H1 (cell line): Measurements from ENCODE around the gene UPP1. TPM values are rescaled to one million over a fixed set of nuclear protein-coding genes. Genes with fewer than 3 reads are reported as not detected.
A peak's percentile ranks its signal among the peaks of the same experiment; 100 is the strongest.

Experiments used
- CTCF ChIA-PET: fragments of 300-600 bp; sonication (Branson Sonifier 250); formaldehyde crosslinking; loops from one replicate; lab custom pipeline; 2021; ENCODE audit not compliant: partially characterized antibody; lab: Charles Lee
- POLR2A ChIA-PET: fragments of 300-600 bp; sonication (Branson Sonifier 250); formaldehyde crosslinking; loops from one replicate; lab custom pipeline; 2021; ENCODE audit warnings: inconsistent platforms; ENCODE audit not compliant: partially characterized antibody; lab: Charles Lee
- DNase-seq, 2 experiments: peaks; one replicate each; pipeline versions ENCODE4 v3.0.0 to v3.0.0-alpha.2; 2010 to 2022; ENCODE audit warnings: low spot score in 2 of 2, low read depth in 1 of 2, mixed read lengths in 1 of 2
- FAIRE-seq: peaks from 2 replicates; lab custom pipeline; 2011; peaks lifted over from hg19 to GRCh38; lab: Jason Lieb, UNC
- H2AFZ ChIP-seq: 2 replicates; pipeline ENCODE4 v1.8.1; 2012; ENCODE audit warnings: low read length, inconsistent platforms
- H2AK5ac ChIP-seq: 2 replicates; pipeline ENCODE4 v1.6.1; 2013; ENCODE audit warnings: low read depth, low read length
- H2BK120ac ChIP-seq: replicated peaks from 2 replicates; pipeline ENCODE3; 2013; ENCODE audit warnings: low read depth, low read length, inconsistent platforms
- H2BK12ac ChIP-seq: 2 replicates; pipeline ENCODE4 v1.6.1; 2013; ENCODE audit warnings: low read depth, low read length
- H2BK15ac ChIP-seq: 2 replicates; pipeline ENCODE4 v1.6.1; 2013; ENCODE audit warnings: low read length
- H2BK20ac ChIP-seq: 2 replicates; pipeline ENCODE4 v1.6.1; 2013; ENCODE audit warnings: low read length
- H2BK5ac ChIP-seq: 2 replicates; pipeline ENCODE4 v1.6.1; 2013; ENCODE audit warnings: low read depth, low read length
- H3K14ac ChIP-seq: 2 replicates; pipeline ENCODE4 v1.6.1; 2013; ENCODE audit warnings: inconsistent platforms; ENCODE audit not compliant: insufficient read length
- H3K18ac ChIP-seq: 2 replicates; pipeline ENCODE4 v1.6.1; 2013; ENCODE audit warnings: low read length; ENCODE audit errors: extremely low read depth
- H3K23ac ChIP-seq: 2 replicates; pipeline ENCODE4 v1.6.1; 2013; ENCODE audit warnings: inconsistent platforms; ENCODE audit not compliant: insufficient read length
- H3K23me2 ChIP-seq: 2 replicates; pipeline ENCODE4 v1.6.1; 2013; ENCODE audit warnings: low read depth, low read length
- H3K27ac ChIP-seq: 2 replicates; pipeline ENCODE4 v1.6.1; 2011; ENCODE audit warnings: low read depth, low read length, inconsistent platforms
- H3K27me3 ChIP-seq, 4 experiments: replicated peaks in 1 of 4; 1 replicate in 1 of 4; 2 replicates in 3 of 4; pipeline versions ENCODE4 v1.6.1 to v1.8.1; 2011 to 2013; ENCODE audit warnings: low read length in 3 of 4, mild to moderate bottlenecking in 3 of 4, inconsistent platforms in 2 of 4, mixed read lengths in 2 of 4, moderate library complexity in 1 of 4; ENCODE audit not compliant: control insufficient read depth in 3 of 4, insufficient read depth in 3 of 4; ENCODE audit errors: extremely low read depth in 1 of 4
- H3K36me3 ChIP-seq, 4 experiments: 2 replicates each; pipeline versions ENCODE4 v1.6.1 to v1.8.1; 2011 to 2013; ENCODE audit warnings: mild to moderate bottlenecking in 4 of 4, low read length in 3 of 4, moderate library complexity in 2 of 4, control low read depth in 1 of 4, inconsistent platforms in 1 of 4; ENCODE audit not compliant: insufficient read depth in 4 of 4, control insufficient read depth in 2 of 4
- H3K4ac ChIP-seq: replicated peaks from 2 replicates; pipeline ENCODE3; 2013; ENCODE audit warnings: low read length, low read depth, mixed read lengths, inconsistent platforms; ENCODE audit not compliant: insufficient read length
- H3K4me1 ChIP-seq, 4 experiments: replicated peaks in 1 of 4; 1 replicate in 1 of 4; 2 replicates in 3 of 4; pipeline versions ENCODE4 v1.6.1 to v1.8.1; 2011 to 2013; ENCODE audit warnings: low read length in 3 of 4, inconsistent platforms in 2 of 4, mixed read lengths in 1 of 4; ENCODE audit not compliant: insufficient read depth in 4 of 4, control insufficient read depth in 3 of 4
- H3K4me2 ChIP-seq, 2 experiments: 2 replicates each; pipeline versions ENCODE4 v1.6.1 to v1.8.1; 2011 to 2013; ENCODE audit warnings: low read depth in 2 of 2, low read length in 2 of 2, control low read depth in 1 of 2, inconsistent platforms in 1 of 2, mild to moderate bottlenecking in 1 of 2; ENCODE audit not compliant: insufficient read depth in 1 of 2
- H3K4me3 ChIP-seq, 4 experiments: fragments of 200-600, 300-600 bp in 1 of 4; sonication (generic), shearing (Covaris generic), sonication (Bioruptor Twin) in 1 of 4; 2 replicates each; pipeline versions ENCODE4 v1.5.1 to v1.8.1; 2011 to 2016; ENCODE audit warnings: low read length in 4 of 4, low read depth in 3 of 4, control low read depth in 2 of 4, inconsistent platforms in 2 of 4, mild to moderate bottlenecking in 2 of 4, mixed read lengths in 1 of 4, moderate library complexity in 1 of 4; ENCODE audit not compliant: insufficient read depth in 2 of 4; ENCODE audit errors: extremely low read depth in 1 of 4
- H3K56ac ChIP-seq: replicated peaks from 2 replicates; pipeline ENCODE3; 2013; ENCODE audit warnings: low read depth, mild to moderate bottlenecking, mixed read lengths, low read length, inconsistent platforms; ENCODE audit not compliant: insufficient read length
- H3K79me1 ChIP-seq: 2 replicates; pipeline ENCODE4 v1.6.1; 2013; ENCODE audit warnings: low read depth, low read length, control low read depth
- H3K79me2 ChIP-seq, 2 experiments: 2 replicates each; pipeline versions ENCODE4 v1.6.1 to v1.8.1; 2012 to 2013; ENCODE audit warnings: low read length in 2 of 2, mild to moderate bottlenecking in 2 of 2, inconsistent platforms in 1 of 2; ENCODE audit not compliant: insufficient read depth in 2 of 2, control insufficient read depth in 1 of 2
- H3K9ac ChIP-seq, 4 experiments: replicated peaks in 1 of 4; 1 replicate in 1 of 4; 2 replicates in 3 of 4; pipeline versions ENCODE4 v1.6.1 to v1.8.1; 2011 to 2013; ENCODE audit warnings: low read depth in 3 of 4, low read length in 3 of 4, control low read depth in 2 of 4, mild to moderate bottlenecking in 2 of 4, moderate library complexity in 2 of 4, inconsistent platforms in 1 of 4; ENCODE audit errors: extremely low read depth in 1 of 4
- H3K9me3 ChIP-seq, 2 experiments: 2 replicates each; pipeline versions ENCODE4 v1.6.1 to v1.8.1; 2012 to 2013; ENCODE audit warnings: mild to moderate bottlenecking in 2 of 2, moderate library complexity in 2 of 2, control low read depth in 1 of 2, inconsistent platforms in 1 of 2, low read depth in 1 of 2, low read length in 1 of 2, mixed read lengths in 1 of 2; ENCODE audit not compliant: insufficient read depth in 2 of 2
- H4K20me1 ChIP-seq, 2 experiments: replicated peaks in 1 of 2; 2 replicates each; pipeline versions ENCODE3 to v1.8.1; 2011 to 2013; ENCODE audit warnings: inconsistent platforms in 2 of 2, low read length in 2 of 2, mild to moderate bottlenecking in 1 of 2; ENCODE audit not compliant: insufficient read depth in 2 of 2, control insufficient read depth in 1 of 2
- H4K5ac ChIP-seq: 2 replicates; pipeline ENCODE4 v1.6.1; 2013; ENCODE audit warnings: low read length, low read depth, mixed read lengths, inconsistent platforms; ENCODE audit not compliant: insufficient read length
- H4K8ac ChIP-seq: 2 replicates; pipeline ENCODE4 v1.8.0; 2013; ENCODE audit warnings: mild to moderate bottlenecking, moderate library complexity, low read length, inconsistent platforms; ENCODE audit not compliant: insufficient read depth; ENCODE audit errors: extremely low read depth
- H4K91ac ChIP-seq: replicated peaks from 2 replicates; pipeline ENCODE3; 2013; ENCODE audit warnings: low read length, mixed read lengths, inconsistent platforms; ENCODE audit not compliant: insufficient read length
- CEBPB ChIP-seq: IDR thresholded peaks from 2 replicates; pipeline ENCODE4 v1.6.1; 2012; ENCODE audit warnings: low read depth, low read length
- RAD21 ChIP-seq, 2 experiments: IDR thresholded peaks in 1 of 2; conservative IDR thresholded peaks in 1 of 2; 2 replicates each; pipeline ENCODE4 v1.6.1; 2011; ENCODE audit warnings: low read depth in 2 of 2, low read length in 2 of 2, improper control_type of control experiment in 1 of 2, inconsistent platforms in 1 of 2, mild to moderate bottlenecking in 1 of 2, moderate library complexity in 1 of 2
- WGBS, 2 experiments: shearing (Covaris generic) in 1 of 2; methylation state at CpG; one replicate each; pipeline versions ENCODE4 v1.1.6 to v1.1.7; 2013 to 2015; ENCODE audit warnings: low lambda C conversion rate in 2 of 2, mixed read lengths in 2 of 2, inconsistent platforms in 1 of 2, low coverage in 1 of 2, missing lambda C conversion rate in 1 of 2; ENCODE audit not compliant: insufficient replicate concordance in 2 of 2, insufficient coverage in 1 of 2, insufficient read length in 1 of 2; ENCODE audit errors: extremely low coverage in 1 of 2, missing lambda C conversion rate in 1 of 2; 5-methylcytosine and 5-hydroxymethylcytosine counted together
- polyA plus RNA-seq, 7 experiments: library from polyadenylated mRNA; depleted of rRNA in 3 of 7; stranded (reverse) in 5 of 7; unstranded in 2 of 7; fragments of >200 nt in 5 of 7; fragments of 200-250 nt in 2 of 7; gene quantifications; 1 replicate in 5 of 7; 2 replicates in 1 of 7; 4 replicates in 1 of 7; pipeline versions ENCODE4 v1.2.1 to v1.2.3, GENCODE V29; 2011 to 2013; ENCODE audit warnings: missing spikeins in 2 of 7, mixed read lengths in 2 of 7
- total RNA-seq: library from RNA; stranded (reverse); fragmentation: NEBNext Ultra II Directional; extraction: Animal tissue kit (Norgen Biotek cat#: 25700); gene quantifications from 2 replicates; pipeline ENCODE4 v1.2.1, GENCODE V29; 2021
- TF ChIP-seq, protein P1 (sequence below), 3 experiments: IDR thresholded peaks; 1 replicate in 2 of 3; 2 replicates in 1 of 3; pipeline versions ENCODE4 v1.5.1 to v1.6.1; 2011; ENCODE audit warnings: low read length in 3 of 3, mild to moderate bottlenecking in 3 of 3, inconsistent platforms in 2 of 3, low read depth in 1 of 3, moderate library complexity in 1 of 3; ENCODE audit not compliant: insufficient read depth in 1 of 3; ENCODE audit errors: control extremely low read depth in 1 of 3

Gene UPP1
- total and polyA plus RNA-seq, 2 of the 8 experiments (the other 6 are each of a cell fraction or from before 2014, with no cell fraction given), result 40.7 to 46.2 TPM

DNA sequence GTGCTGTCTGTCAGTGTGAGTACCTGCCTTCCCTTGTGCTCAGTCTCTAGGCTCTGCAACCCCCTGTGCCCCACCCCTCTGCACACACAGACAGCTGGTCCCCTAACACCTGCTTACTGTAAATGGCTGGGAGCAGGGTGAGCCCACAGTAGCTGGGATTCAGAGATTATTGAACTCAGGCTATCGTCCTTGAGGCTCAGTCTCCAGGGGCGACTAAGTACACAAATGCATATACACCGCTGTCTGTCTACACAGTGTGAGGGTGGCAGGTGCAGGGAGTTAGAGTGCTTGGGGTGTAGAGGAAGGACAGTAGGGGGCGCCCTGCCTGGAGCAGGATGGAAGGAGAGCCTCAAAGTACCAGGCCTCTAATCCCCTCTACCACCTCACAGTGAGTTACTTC lies 12.9 kb downstream of the UPP1 start:
- no peak overlapping the region for H3K14ac ChIP-seq
- H3K23ac ChIP-seq, result no peak overlapping the region
- no peak overlapping the region for H2BK20ac ChIP-seq
- 83% methylated on average over 4 of the region's 4 CpGs; no CpG with 5 or more reads in 1 of the 2 experiments for WGBS, 2 experiments
- 0 out of 4 replicates have a peak, but pooled peaks cover 0 to 4% of the 10 kb centered on the region in 2 experiments for H3K79me2 ChIP-seq
- H2AFZ ChIP-seq, result no peak overlapping the region
- ChIA-PET CTCF (interaction anchor here (0.6 to 3.4 kb wide), 14 partner anchors 8 to 737 kb away, joined by 3 to 28 read pairs (median 4); partner anchors contain the start of gene UPP1), POLR2A (interaction anchor here (1.3 to 5.4 kb wide), 4 partner anchors 10 to 16 kb away, joined by 3 to 31 read pairs (median 7); partner anchors contain the start of gene UPP1)
- H3K4me3 ChIP-seq, result no peak overlapping the region
- H3K79me1 ChIP-seq, result 0 out of 2 replicates have a peak, but pooled peaks cover 2% of the 10 kb centered on the region
- peaks cover 2% of the 10 kb centered on the region in 2 experiments for H4K20me1 ChIP-seq
- H3K18ac ChIP-seq, result no peak overlapping the region
- peaks cover 14 to 88% (median 49%) of the 10 kb centered on the region in 4 experiments; a peak in 7 of 8 replicates for H3K36me3 ChIP-seq
- H3K23me2 ChIP-seq, result no peaks in the 10 kb centered on the region; the same call in 1 of the 2 replicates
- H4K8ac ChIP-seq, result no peak overlapping the region
- no peak overlapping the region for H3K56ac ChIP-seq
- DNase-seq, result peak in 1 of 2 experiments; percentile 69
- H2BK5ac ChIP-seq, result no peak overlapping the region
- H2AK5ac ChIP-seq, result no peak overlapping the region
- no peak overlapping the region for H4K5ac ChIP-seq
- no peak overlapping the region for H3K27ac ChIP-seq
- H3K4me2 ChIP-seq, result no peak overlapping the region
- H2BK15ac ChIP-seq, result no peak overlapping the region
- no peaks in the 10 kb centered on the region for H3K27me3 ChIP-seq
- no peak overlapping the region for H2BK120ac ChIP-seq
- FAIRE-seq, result no peak
- no peaks in the 10 kb centered on the region for H3K9me3 ChIP-seq
- TF ChIP-seq RAD21 (IDR thresholded peaks at IDR 0.05 in 1 of 2, conservative IDR thresholded peaks at IDR 0.05 in 1 of 2; ENCODE audit: low read depth in 2 of 2, low read length in 2 of 2) (peak; percentile 31 to 49), CEBPB (no peak)
- TF ChIP-seq, protein P1, sequence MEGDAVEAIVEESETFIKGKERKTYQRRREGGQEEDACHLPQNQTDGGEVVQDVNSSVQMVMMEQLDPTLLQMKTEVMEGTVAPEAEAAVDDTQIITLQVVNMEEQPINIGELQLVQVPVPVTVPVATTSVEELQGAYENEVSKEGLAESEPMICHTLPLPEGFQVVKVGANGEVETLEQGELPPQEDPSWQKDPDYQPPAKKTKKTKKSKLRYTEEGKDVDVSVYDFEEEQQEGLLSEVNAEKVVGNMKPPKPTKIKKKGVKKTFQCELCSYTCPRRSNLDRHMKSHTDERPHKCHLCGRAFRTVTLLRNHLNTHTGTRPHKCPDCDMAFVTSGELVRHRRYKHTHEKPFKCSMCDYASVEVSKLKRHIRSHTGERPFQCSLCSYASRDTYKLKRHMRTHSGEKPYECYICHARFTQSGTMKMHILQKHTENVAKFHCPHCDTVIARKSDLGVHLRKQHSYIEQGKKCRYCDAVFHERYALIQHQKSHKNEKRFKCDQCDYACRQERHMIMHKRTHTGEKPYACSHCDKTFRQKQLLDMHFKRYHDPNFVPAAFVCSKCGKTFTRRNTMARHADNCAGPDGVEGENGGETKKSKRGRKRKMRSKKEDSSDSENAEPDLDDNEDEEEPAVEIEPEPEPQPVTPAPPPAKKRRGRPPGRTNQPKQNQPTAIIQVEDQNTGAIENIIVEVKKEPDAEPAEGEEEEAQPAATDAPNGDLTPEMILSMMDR (IDR thresholded peaks at IDR 0.05; ENCODE audit: control extremely low read depth in 1 of 3, insufficient read depth in 1 of 3, low read depth in 1 of 3, low read length in 3 of 3), result peak; percentile 46 to 84 (median 72)
- H3K9ac ChIP-seq, result no peak overlapping the region
- no peak overlapping the region for H2BK12ac ChIP-seq
- H4K91ac ChIP-seq, result no peak overlapping the region
- no peak overlapping the region for H3K4ac ChIP-seq
- H3K4me1 ChIP-seq, result no peaks in the 10 kb centered on the region
